Measurements from ENCODE around the gene NELFB. TPM values are rescaled to one million over a fixed set of nuclear protein-coding genes. Genes with fewer than 3 reads are reported as not detected.

The NELFB gene
- total RNA-seq, 3 donors from 2014 or later = 32.6 to 39.2 (median 38.7) TPM

DNA sequence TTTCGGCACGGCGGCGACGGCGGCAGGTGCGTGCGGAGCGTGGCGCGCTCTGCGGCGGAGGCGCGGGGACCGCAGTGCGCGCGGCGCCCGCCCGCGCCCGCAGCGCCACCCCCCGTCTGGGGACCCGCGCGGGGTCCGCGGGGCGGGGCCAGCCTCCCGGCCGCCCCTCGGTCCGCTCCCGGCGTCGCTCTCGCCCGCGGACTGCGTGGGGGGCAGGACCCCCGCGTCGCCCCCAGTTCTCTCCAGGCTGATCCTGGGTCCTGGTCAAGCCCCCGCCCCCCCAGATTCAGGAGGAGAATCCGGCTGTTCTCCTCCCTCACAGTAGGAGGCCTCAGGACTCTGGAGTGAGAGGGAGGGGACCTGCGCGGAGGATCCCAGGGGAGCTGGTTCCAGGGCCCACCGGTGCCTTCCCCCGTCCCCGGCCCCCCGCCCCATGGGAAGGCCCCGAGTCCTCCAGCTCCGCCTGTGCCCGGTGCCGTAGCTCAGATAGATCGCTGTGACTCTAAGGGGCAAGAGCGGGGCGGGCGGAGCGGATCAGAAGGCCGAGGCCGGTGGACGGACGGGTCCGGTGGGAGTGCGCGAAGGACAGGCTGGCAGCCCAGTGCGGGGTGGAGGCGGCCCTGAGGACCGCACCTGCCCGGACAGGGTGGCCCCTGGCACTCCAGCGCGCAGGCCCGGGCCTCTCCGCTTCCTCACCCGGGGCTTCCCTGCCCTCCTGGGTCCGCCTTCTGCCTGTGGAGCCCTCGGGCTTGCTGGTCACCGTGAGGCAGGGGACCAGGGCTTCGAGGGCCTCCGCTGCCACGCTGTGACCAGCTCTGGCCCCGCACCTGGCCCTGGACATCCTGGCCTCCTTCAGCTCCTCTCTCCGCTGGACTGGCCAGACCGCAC lies 32.7 kb upstream of the NELFB start, which contains the start of gene RNF208:
Gene RNF208, minus strand, starts transcription at position 51 of the 888 bp plus-strand sequence. CDS start 1,028 bp downstream, outside the sequence.
- intact Hi-C loops (cut with DNase I; ENCODE audit: low total_unique reads) = no loop called here
- H3K4me1 ChIP-seq = peaks cover 7 to 24% of the 10 kb centered on the region in 2 donors
- peak within 1 kb of the TSS; percentile 70 to 85 (median 77) for H3K4me3 ChIP-seq

DNA sequence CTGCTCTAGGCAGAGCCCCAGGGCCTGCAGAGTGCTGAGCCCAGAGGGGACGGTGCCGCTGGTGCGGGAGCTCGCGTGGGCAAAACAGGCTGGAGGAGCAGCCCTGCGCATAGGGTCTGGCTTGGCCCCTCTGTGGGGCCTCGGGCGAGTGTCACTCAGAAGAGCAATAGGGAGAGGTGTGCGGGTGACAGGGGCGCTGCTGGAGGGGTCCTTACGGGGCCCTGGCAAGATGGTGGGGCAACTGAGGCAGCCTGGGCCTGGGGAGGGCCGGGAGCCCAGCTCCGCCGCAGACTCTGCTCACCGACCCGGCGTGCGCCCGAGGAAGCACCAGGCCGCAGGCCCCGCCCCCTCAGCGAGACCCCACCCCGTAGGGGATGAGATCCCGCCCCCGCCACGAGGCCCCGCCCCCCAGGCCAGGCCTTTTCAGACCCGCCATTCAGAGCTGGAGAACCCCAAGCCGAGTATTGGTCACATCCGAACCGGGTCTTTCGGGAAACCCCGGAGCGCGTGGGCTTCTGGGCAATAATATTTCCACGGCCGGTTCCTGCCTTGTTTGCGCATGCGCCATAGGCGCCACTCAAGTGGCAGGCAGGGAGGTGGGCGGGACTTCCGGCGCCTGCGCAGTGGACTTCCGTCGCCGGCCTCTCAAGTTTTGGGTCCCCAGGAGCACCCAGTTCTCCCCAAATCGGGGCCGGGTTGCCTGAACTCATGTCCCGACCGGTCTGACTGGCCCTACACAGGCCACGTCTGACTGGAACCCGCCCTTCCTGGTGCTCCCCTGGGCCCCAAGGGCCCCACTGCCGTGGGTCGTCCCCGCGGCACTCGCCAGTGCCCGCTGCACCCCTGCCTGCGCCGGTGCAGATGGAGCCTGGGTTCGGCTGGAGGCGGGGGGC lies 31.8 kb upstream of the NELFB start:
- Histone ChIP-seq H3K9me3 (no peaks in the 10 kb centered on the region), H3K36me3 (no peaks in the 10 kb centered on the region), H3K27me3 (peaks cover 0 to 3% of the 10 kb centered on the region in 2 donors), H3K4me3 (peak overlapping the region; percentile 70 to 85 (median 77)), H3K27ac (peak overlapping the region; percentile 92 to 97), H3K4me1 (peaks cover 7 to 15% of the 10 kb centered on the region in 2 donors)
- no peak for TF ChIP-seq CTCF (IDR thresholded peaks at IDR 0.05)
- TF ChIP-seq POLR2A (IDR thresholded peaks at IDR 0.05) = peak; percentile 39
- intact Hi-C loops (cut with DNase I; ENCODE audit: low total_unique reads) = no loop called here
- peak; percentile 97 to 98 for DNase-seq (ENCODE audit: low spot score in 2 of 2)

More for the DNA sequence above, 32.7 kb upstream of the NELFB start, which contains the start of gene RNF208:
- Histone ChIP-seq H3K9me3 (no peaks in the 10 kb centered on the region), H3K27me3 (no peaks in the 10 kb centered on the region), H3K36me3 (no peaks in the 10 kb centered on the region), H3K27ac (peak within 1 kb of the TSS; percentile 92 to 97)
- no peak for DNase-seq (ENCODE audit: low spot score in 2 of 2)
- TF ChIP-seq CTCF (IDR thresholded peaks at IDR 0.05) (no peak), POLR2A (IDR thresholded peaks at IDR 0.05) (no peak), POLR2AphosphoS5 (IDR thresholded peaks at IDR 0.05) (no peak)

- Histone ChIP-seq H3K27me3 (peaks cover 4 to 21% of the 10 kb centered on the region in 2 donors), H3K9me3 (no peaks in the 10 kb centered on the region), H3K27ac (peak within 1 kb of the TSS; percentile 92 to 97), H3K36me3 (no peaks in the 10 kb centered on the region), H3K4me3 (peak within 1 kb of the TSS; percentile 70 to 85 (median 77)), H3K4me1 (peaks cover 7% of the 10 kb centered on the region in 2 donors)
- DNase-seq (ENCODE audit: low spot score in 2 of 2) = no peak
- no peak for TF ChIP-seq CTCF (IDR thresholded peaks at IDR 0.05)
- TF ChIP-seq POLR2A (IDR thresholded peaks at IDR 0.05) = no peak
- TF ChIP-seq POLR2AphosphoS5 (IDR thresholded peaks at IDR 0.05) = no peak
- intact Hi-C loops (cut with DNase I; ENCODE audit: low total_unique reads) = loop anchor here (5.0 kb wide), 1 partner anchor 93 kb away; no protein-coding TSS in a partner anchor
Measured at GRCh38 chr9:137224830-137225694, 30.1 kb upstream of the NELFB start, which contains the start of gene CYSRT1. CYSRT1 (plus strand) TSS chr9:137225174; CDS start chr9:137225622, 448 bp downstream.

- no peaks in the 10 kb centered on the region for H3K9me3 ChIP-seq
- no peak for DNase-seq (ENCODE audit: low spot score in 2 of 2)
- intact Hi-C loops (cut with DNase I; ENCODE audit: low total_unique reads) = loop anchor here (5.0 kb wide), 1 partner anchor 94 kb away; no protein-coding TSS in a partner anchor
- H3K4me1 ChIP-seq = peaks cover 7% of the 10 kb centered on the region in 2 donors
- H3K27ac ChIP-seq = peak overlapping the region; percentile 53 to 78
- no peaks in the 10 kb centered on the region for H3K36me3 ChIP-seq
- TF ChIP-seq CTCF (IDR thresholded peaks at IDR 0.05) = no peak
- no peak for TF ChIP-seq POLR2A (IDR thresholded peaks at IDR 0.05)
- TF ChIP-seq POLR2AphosphoS5 (IDR thresholded peaks at IDR 0.05) = no peak
- H3K4me3 ChIP-seq = no peak overlapping the region
- H3K27me3 ChIP-seq = peaks cover 4 to 28% of the 10 kb centered on the region in 2 donors
Measured at GRCh38 chr9:137225699-137226331, 29.3 kb upstream of the NELFB start.
